Measurements from ENCODE around the gene C20orf204. TPM values are rescaled to one million over a fixed set of nuclear protein-coding genes. Genes with fewer than 3 reads are reported as not detected.

Gene C20orf204
- total and polyA plus RNA-seq, 5 donors from 2014 or later: 0.89 to 6.0 (median 1.2) TPM; not detected in 1

GRCh38 chr20:64040231-64041039, 4.5 kb downstream of the C20orf204 start:
- peak overlapping the region in 2 of 3 donors; percentile 71 to 88 for H3K27ac Mint-ChIP-seq
- peak overlapping the region; percentile 73 to 95 (median 83) for H3K4me3 Mint-ChIP-seq
- DNase-seq (no peak), ATAC-seq (ENCODE audit: low read depth in 2 of 2) (no peak)
- peaks cover 0 to 48% (median 23%) of the 10 kb centered on the region in 4 donors for H3K4me1 Mint-ChIP-seq
- H3K36me3 Mint-ChIP-seq: no peaks in the 10 kb centered on the region
- Histone ChIP-seq H3K9me3 (ENCODE audit: control insufficient read depth in 2 of 2, low read length in 2 of 2) (no peaks in the 10 kb centered on the region), H3K4me3 (ENCODE audit: low read depth, low read length) (no peak overlapping the region), H3K27ac (ENCODE audit: insufficient read depth, low read length, poor library complexity, severe bottlenecking) (no peak overlapping the region), H3K36me3 (ENCODE audit: control insufficient read depth, insufficient read depth, low read length) (no peaks in the 10 kb centered on the region), H3K27me3 (ENCODE audit: control insufficient read depth, insufficient read depth, low read length) (no peaks in the 10 kb centered on the region), H3K4me1 (ENCODE audit: control insufficient read depth, insufficient read depth, low read length, poor library complexity, severe bottlenecking) (peaks cover 66% of the 10 kb centered on the region)
- peaks cover 18% of the 10 kb centered on the region for H3K27me3 Mint-ChIP-seq
- H3K9me3 Mint-ChIP-seq: no peaks in the 10 kb centered on the region

- H3K4me1 ChIP-seq (ENCODE audit: control insufficient read depth, insufficient read depth, low read length, poor library complexity, severe bottlenecking): peaks cover 58% of the 10 kb centered on the region
- H3K9me3 Mint-ChIP-seq: peaks cover 0 to 1% (median 0%) of the 10 kb centered on the region in 7 donors
- peaks cover 23% of the 10 kb centered on the region for H3K27me3 Mint-ChIP-seq
- peaks cover 0 to 48% (median 23%) of the 10 kb centered on the region in 4 donors for H3K4me1 Mint-ChIP-seq
- peak overlapping the region in 2 of 3 donors; percentile 31 to 79 for H3K27ac Mint-ChIP-seq
- no peaks in the 10 kb centered on the region for H3K27me3 ChIP-seq (ENCODE audit: control insufficient read depth, insufficient read depth, low read length)
- H3K36me3 Mint-ChIP-seq: no peaks in the 10 kb centered on the region
- ATAC-seq (ENCODE audit: low read depth in 2 of 2) (no peak), DNase-seq (no peak)
- H3K4me3 ChIP-seq (ENCODE audit: low read depth, low read length): no peak overlapping the region
- H3K27ac ChIP-seq (ENCODE audit: insufficient read depth, low read length, poor library complexity, severe bottlenecking): no peak overlapping the region
- peak overlapping the region; percentile 34 to 86 (median 76) for H3K4me3 Mint-ChIP-seq
- H3K9me3 ChIP-seq (ENCODE audit: control insufficient read depth in 2 of 2, low read length in 2 of 2): no peaks in the 10 kb centered on the region
- no peaks in the 10 kb centered on the region for H3K36me3 ChIP-seq (ENCODE audit: control insufficient read depth, insufficient read depth, low read length)
Observed at GRCh38 chr20:64041040-64041780, 5.2 kb downstream of the C20orf204 start.

- Mint-ChIP-seq H3K27me3 (peaks cover 28% of the 10 kb centered on the region), H3K36me3 (no peaks in the 10 kb centered on the region), H3K4me3 (peak overlapping the region; percentile 34 to 86 (median 76)), H3K9me3 (peaks cover 0 to 1% (median 0%) of the 10 kb centered on the region in 7 donors), H3K4me1 (peaks cover 0 to 47% (median 21%) of the 10 kb centered on the region in 4 donors), H3K27ac (peak overlapping the region in 2 of 3 donors; percentile 79)
- Histone ChIP-seq H3K27me3 (ENCODE audit: control insufficient read depth, insufficient read depth, low read length) (no peaks in the 10 kb centered on the region), H3K9me3 (ENCODE audit: control insufficient read depth in 2 of 2, low read length in 2 of 2) (no peaks in the 10 kb centered on the region), H3K4me3 (ENCODE audit: low read depth, low read length) (peak overlapping the region; percentile 37), H3K36me3 (ENCODE audit: control insufficient read depth, insufficient read depth, low read length) (no peaks in the 10 kb centered on the region), H3K27ac (ENCODE audit: insufficient read depth, low read length, poor library complexity, severe bottlenecking) (peak overlapping the region; percentile 69), H3K4me1 (ENCODE audit: control insufficient read depth, insufficient read depth, low read length, poor library complexity, severe bottlenecking) (peaks cover 54% of the 10 kb centered on the region)
- DNase-seq: no peak
- ATAC-seq (ENCODE audit: low read depth in 2 of 2): no peak
Observed at GRCh38 chr20:64041781-64042053, 5.7 kb downstream of the C20orf204 start.

- Mint-ChIP-seq H3K4me1 (peaks cover 0 to 48% (median 19%) of the 10 kb centered on the region in 4 donors), H3K27ac (peak overlapping the region in 2 of 3 donors; percentile 79 to 85), H3K4me3 (peak overlapping the region; percentile 34 to 86 (median 76)), H3K27me3 (peaks cover 32% of the 10 kb centered on the region), H3K9me3 (peaks cover 0 to 1% (median 0%) of the 10 kb centered on the region in 7 donors), H3K36me3 (no peaks in the 10 kb centered on the region)
- no peak for ATAC-seq (ENCODE audit: low read depth in 2 of 2)
- peak overlapping the region; percentile 37 for H3K4me3 ChIP-seq (ENCODE audit: low read depth, low read length)
- H3K4me1 ChIP-seq (ENCODE audit: control insufficient read depth, insufficient read depth, low read length, poor library complexity, severe bottlenecking): peaks cover 49% of the 10 kb centered on the region
- peak in 1 of 3 donors; percentile 63 for DNase-seq
- no peaks in the 10 kb centered on the region for H3K36me3 ChIP-seq (ENCODE audit: control insufficient read depth, insufficient read depth, low read length)
- H3K27ac ChIP-seq (ENCODE audit: insufficient read depth, low read length, poor library complexity, severe bottlenecking): peak overlapping the region; percentile 69
- H3K9me3 ChIP-seq (ENCODE audit: control insufficient read depth in 2 of 2, low read length in 2 of 2): no peaks in the 10 kb centered on the region
- no peaks in the 10 kb centered on the region for H3K27me3 ChIP-seq (ENCODE audit: control insufficient read depth, insufficient read depth, low read length)
Observed at GRCh38 chr20:64042054-64042781, 6.2 kb downstream of the C20orf204 start.

GRCh38 chr20:64043768-64044167, 7.8 kb downstream of the C20orf204 start:
- H3K27me3 Mint-ChIP-seq: peaks cover 36% of the 10 kb centered on the region
- H3K36me3 ChIP-seq (ENCODE audit: control insufficient read depth, insufficient read depth, low read length): no peaks in the 10 kb centered on the region
- peaks cover 0 to 46% (median 16%) of the 10 kb centered on the region in 4 donors for H3K4me1 Mint-ChIP-seq
- peaks cover 0 to 1% (median 0%) of the 10 kb centered on the region in 7 donors for H3K9me3 Mint-ChIP-seq
- no peaks in the 10 kb centered on the region for H3K9me3 ChIP-seq (ENCODE audit: control insufficient read depth in 2 of 2, low read length in 2 of 2)
- H3K27ac Mint-ChIP-seq: peak overlapping the region in 2 of 3 donors; percentile 75 to 82
- H3K36me3 Mint-ChIP-seq: no peaks in the 10 kb centered on the region
- ATAC-seq (ENCODE audit: low read depth in 2 of 2) (no peak), DNase-seq (no peak)
- H3K4me3 ChIP-seq (ENCODE audit: low read depth, low read length): no peak overlapping the region
- H3K27me3 ChIP-seq (ENCODE audit: control insufficient read depth, insufficient read depth, low read length): no peaks in the 10 kb centered on the region
- peaks cover 40% of the 10 kb centered on the region for H3K4me1 ChIP-seq (ENCODE audit: control insufficient read depth, insufficient read depth, low read length, poor library complexity, severe bottlenecking)
- H3K27ac ChIP-seq (ENCODE audit: insufficient read depth, low read length, poor library complexity, severe bottlenecking): no peak overlapping the region
- H3K4me3 Mint-ChIP-seq: peak overlapping the region; percentile 64 to 79 (median 72)

- Histone ChIP-seq H3K4me3 (ENCODE audit: low read depth, low read length) (no peak overlapping the region), H3K27ac (ENCODE audit: insufficient read depth, low read length, poor library complexity, severe bottlenecking) (no peak overlapping the region), H3K4me1 (ENCODE audit: control insufficient read depth, insufficient read depth, low read length, poor library complexity, severe bottlenecking) (peaks cover 32% of the 10 kb centered on the region), H3K27me3 (ENCODE audit: control insufficient read depth, insufficient read depth, low read length) (no peaks in the 10 kb centered on the region), H3K36me3 (ENCODE audit: control insufficient read depth, insufficient read depth, low read length) (no peaks in the 10 kb centered on the region), H3K9me3 (ENCODE audit: control insufficient read depth in 2 of 2, low read length in 2 of 2) (no peaks in the 10 kb centered on the region)
- H3K4me3 Mint-ChIP-seq: peak overlapping the region in 3 of 4 donors; percentile 11 to 47 (median 19)
- ATAC-seq (ENCODE audit: low read depth in 2 of 2): no peak
- no peaks in the 10 kb centered on the region for H3K36me3 Mint-ChIP-seq
- peaks cover 0 to 45% (median 14%) of the 10 kb centered on the region in 4 donors for H3K4me1 Mint-ChIP-seq
- H3K27ac Mint-ChIP-seq: peak overlapping the region in 1 of 3 donors; percentile 29
- peaks cover 0 to 1% (median 0%) of the 10 kb centered on the region in 7 donors for H3K9me3 Mint-ChIP-seq
- no peak for DNase-seq
- peaks cover 36% of the 10 kb centered on the region for H3K27me3 Mint-ChIP-seq
Observed at GRCh38 chr20:64044484-64045247, 8.7 kb downstream of the C20orf204 start.

Measured in CD4-positive, CD25-positive, alpha-beta regulatory T cell (primary cell).